Mesendoderm (in vitro differentiated cells): ENCODE measurements around the gene CES1.
"Not testable (repeated sequence)": the region's sequence is repeated elsewhere in the genome, so short reads cannot be mapped to it uniquely, and the experiment has no call there.

Experiments used
- DNase-seq: peaks from one replicate; pipeline ENCODE4 v3.0.0; 2013
- H2AK5ac ChIP-seq: 2 replicates; pipeline ENCODE4 v1.6.1; 2013; ENCODE audit warnings: low read length, inconsistent platforms
- H2BK120ac ChIP-seq: 2 replicates; pipeline ENCODE4 v1.6.1; 2013; ENCODE audit warnings: low read depth, mild to moderate bottlenecking, low read length, moderate library complexity, mixed read lengths
- H2BK15ac ChIP-seq: replicated peaks from 2 replicates; pipeline ENCODE4 v1.6.1; 2013; ENCODE audit warnings: low read depth, mild to moderate bottlenecking, moderate library complexity
- H2BK5ac ChIP-seq: 2 replicates; pipeline ENCODE4 v1.6.1; 2013; ENCODE audit warnings: low read length, inconsistent platforms
- H3K18ac ChIP-seq: 2 replicates; pipeline ENCODE4 v1.6.1; 2013; ENCODE audit warnings: mild to moderate bottlenecking, low read length, mixed read lengths
- H3K23ac ChIP-seq: one replicate; pipeline ENCODE4 v1.6.1; 2013; ENCODE audit warnings: low read length
- H3K27ac ChIP-seq: 2 replicates; pipeline ENCODE4 v1.5.1; 2013; ENCODE audit warnings: low read depth, mild to moderate bottlenecking, inconsistent platforms, low read length, moderate library complexity
- H3K27me3 ChIP-seq: 2 replicates; pipeline ENCODE4 v1.6.1; 2013; ENCODE audit warnings: low read length, control low read depth, mild to moderate bottlenecking, inconsistent platforms; ENCODE audit not compliant: insufficient read depth, poor library complexity
- H3K36me3 ChIP-seq: 2 replicates; pipeline ENCODE4 v1.6.1; 2013; ENCODE audit warnings: low read length, inconsistent platforms; ENCODE audit not compliant: control insufficient read depth, insufficient read depth
- H3K4ac ChIP-seq: one replicate; pipeline ENCODE4 v1.6.1; 2013; ENCODE audit warnings: low read depth, mild to moderate bottlenecking, low read length, moderate library complexity
- H3K4me1 ChIP-seq: 2 replicates; pipeline ENCODE4 v1.6.1; 2013; ENCODE audit warnings: low read depth, low read length, inconsistent platforms; ENCODE audit not compliant: control insufficient read depth
- H3K4me2 ChIP-seq: 2 replicates; pipeline ENCODE4 v1.6.1; 2013; ENCODE audit warnings: low read length
- H3K4me3 ChIP-seq: 2 replicates; pipeline ENCODE4 v1.5.1; 2013; ENCODE audit warnings: mild to moderate bottlenecking, low read length
- H3K56ac ChIP-seq: one replicate; pipeline ENCODE4 v1.6.1; 2013; ENCODE audit warnings: low read length
- H3K79me1 ChIP-seq: 2 replicates; pipeline ENCODE4 v1.6.1; 2013; ENCODE audit warnings: low read length, inconsistent platforms
- H3K79me2 ChIP-seq: 2 replicates; pipeline ENCODE4 v1.6.1; 2013; ENCODE audit warnings: mild to moderate bottlenecking, low read length; ENCODE audit not compliant: control insufficient read depth, insufficient read depth
- H3K9ac ChIP-seq: 2 replicates; pipeline ENCODE4 v1.6.1; 2013; ENCODE audit warnings: low read length, inconsistent platforms
- H4K5ac ChIP-seq: one replicate; pipeline ENCODE4 v1.6.1; 2013; ENCODE audit warnings: low read length
- H4K8ac ChIP-seq: one replicate; pipeline ENCODE4 v1.6.1; 2013; ENCODE audit warnings: low read depth, mild to moderate bottlenecking, control low read depth, low read length, moderate library complexity
- WGBS: extraction: QIAGEN DNeasy Blood & Tissue Kit; methylation state at CpG from one replicate; pipeline ENCODE4 v1.1.7; 2013; ENCODE audit warnings: low lambda C conversion rate, missing lambda C conversion rate; ENCODE audit not compliant: insufficient coverage; ENCODE audit errors: extremely low coverage; 5-methylcytosine and 5-hydroxymethylcytosine counted together

CES1 gene

DNA sequence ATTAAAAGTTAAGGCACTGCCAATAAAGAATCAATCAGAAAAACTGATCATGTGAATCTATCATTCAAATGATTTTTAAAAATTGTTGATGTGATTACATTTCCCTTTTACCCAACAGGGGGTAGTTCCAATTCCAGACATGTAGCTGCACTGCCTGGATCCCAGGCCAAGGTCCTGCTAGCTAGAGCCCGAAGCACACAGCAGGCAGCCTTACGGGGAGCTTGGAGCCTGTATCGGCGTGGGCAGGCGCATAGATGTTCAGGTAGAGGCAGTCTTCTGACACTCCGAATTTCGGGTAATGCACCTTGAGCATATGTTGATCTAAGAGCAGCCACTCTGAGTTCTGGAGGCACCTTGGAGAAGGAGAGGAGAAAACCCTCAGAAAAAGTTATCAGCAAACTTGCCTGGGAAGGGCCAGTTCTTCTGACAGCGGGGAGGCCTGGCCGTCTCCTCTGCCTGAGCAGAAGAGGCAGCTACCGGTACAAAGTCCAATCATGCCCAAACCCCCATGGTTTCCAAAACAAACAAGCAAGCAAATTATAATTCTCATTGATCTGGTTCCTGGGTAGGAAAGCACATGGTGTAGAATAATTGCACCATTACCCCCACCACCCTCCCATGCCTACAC, 38.6 kb upstream of the CES1 start:
- no peak overlapping the region for H2BK120ac ChIP-seq
- no peak overlapping the region for H3K23ac ChIP-seq
- no peaks in the 10 kb centered on the region for H3K79me2 ChIP-seq
- H2BK5ac ChIP-seq = no peak overlapping the region
- H3K27me3 ChIP-seq = no peaks in the 10 kb centered on the region
- no peak overlapping the region for H3K27ac ChIP-seq
- WGBS = no CpG with 5 or more reads among the region's 10 CpGs
- no peak overlapping the region for H3K9ac ChIP-seq
- no peak overlapping the region for H2AK5ac ChIP-seq
- no peak for DNase-seq
- H2BK15ac ChIP-seq = no peak overlapping the region
- H3K4me1 ChIP-seq = no peaks in the 10 kb centered on the region
- no peak overlapping the region for H4K8ac ChIP-seq
- no peaks in the 10 kb centered on the region for H3K36me3 ChIP-seq
- no peak overlapping the region for H3K18ac ChIP-seq
- no peak overlapping the region for H3K56ac ChIP-seq
- H3K79me1 ChIP-seq = no peaks in the 10 kb centered on the region
- no peak overlapping the region for H4K5ac ChIP-seq
- H3K4me3 ChIP-seq = no peak overlapping the region
- H3K4ac ChIP-seq = no peak overlapping the region
- no peak overlapping the region for H3K4me2 ChIP-seq

DNA sequence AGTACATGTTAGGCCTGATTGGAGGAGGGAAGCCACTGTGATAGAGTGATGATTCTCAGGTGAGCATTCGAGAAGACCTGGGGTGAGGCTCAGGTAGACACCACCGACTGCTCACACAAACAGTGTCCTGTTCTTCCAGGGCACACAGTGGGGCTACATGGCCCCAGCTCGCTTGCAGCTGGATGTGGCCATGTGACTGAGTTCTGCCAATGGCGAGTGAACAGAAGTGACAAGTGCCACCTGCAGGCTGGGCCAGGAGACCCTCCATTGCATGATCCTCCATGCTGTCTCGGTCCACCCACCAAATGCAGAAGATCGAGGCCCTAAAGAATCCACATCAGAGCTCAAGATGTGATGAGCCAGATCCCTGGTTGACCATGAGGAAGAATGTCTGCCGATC, 36.1 kb upstream of the CES1 start:
- H3K27me3 ChIP-seq = no peaks in the 10 kb centered on the region
- no peak overlapping the region for H3K27ac ChIP-seq
- no peak overlapping the region for H4K5ac ChIP-seq
- H2BK120ac ChIP-seq = no peak overlapping the region
- no peak overlapping the region for H2BK15ac ChIP-seq
- no peak overlapping the region for H3K18ac ChIP-seq
- H3K56ac ChIP-seq = no peak overlapping the region
- no peak overlapping the region for H3K23ac ChIP-seq
- no peak overlapping the region for H3K4me2 ChIP-seq
- no peak overlapping the region for H2AK5ac ChIP-seq
- H3K4me3 ChIP-seq = no peak overlapping the region
- H3K36me3 ChIP-seq = no peaks in the 10 kb centered on the region
- WGBS = no CpG with 5 or more reads among the region's 7 CpGs
- no peak overlapping the region for H3K9ac ChIP-seq
- H3K4ac ChIP-seq = no peak overlapping the region
- no peaks in the 10 kb centered on the region for H3K79me2 ChIP-seq
- no peak overlapping the region for H2BK5ac ChIP-seq
- no peaks in the 10 kb centered on the region for H3K79me1 ChIP-seq
- no peak for DNase-seq
- no peak overlapping the region for H4K8ac ChIP-seq
- no peaks in the 10 kb centered on the region for H3K4me1 ChIP-seq

DNA sequence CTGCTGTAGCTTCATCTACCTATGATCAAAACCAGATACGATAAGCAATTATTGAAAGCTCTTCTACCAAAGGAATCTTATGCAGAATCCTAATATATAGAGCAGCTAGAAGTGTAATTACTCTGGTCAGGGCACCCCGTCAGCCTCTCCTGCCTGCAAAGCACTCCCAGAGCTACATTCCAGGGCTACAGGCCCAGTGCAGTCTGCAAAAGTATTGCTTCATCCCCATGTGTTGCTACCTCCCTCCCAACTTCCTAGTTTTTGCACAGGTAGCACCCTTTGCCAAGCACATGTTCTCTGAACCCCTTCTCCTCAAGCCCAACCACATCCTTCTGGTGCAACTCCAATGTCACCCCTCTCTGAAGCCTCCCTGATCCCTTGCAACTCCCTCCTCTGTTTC, 35.2 kb upstream of the CES1 start:
- Histone ChIP-seq H3K4me1 (no peaks in the 10 kb centered on the region), H3K4ac (no peak overlapping the region), H3K27ac (no peak overlapping the region), H3K23ac (no peak overlapping the region), H3K18ac (no peak overlapping the region), H3K9ac (no peak overlapping the region), H4K8ac (no peak overlapping the region), H3K4me3 (no peak overlapping the region), H2BK5ac (no peak overlapping the region), H2BK120ac (no peak overlapping the region), H2AK5ac (no peak overlapping the region), H3K56ac (no peak overlapping the region), H4K5ac (no peak overlapping the region), H3K27me3 (no peaks in the 10 kb centered on the region), H2BK15ac (no peak overlapping the region), H3K79me2 (no peaks in the 10 kb centered on the region), H3K79me1 (no peaks in the 10 kb centered on the region), H3K4me2 (no peak overlapping the region), H3K36me3 (no peaks in the 10 kb centered on the region)
- no CpG with 5 or more reads among the region's 2 CpGs for WGBS
- no peak for DNase-seq

DNA sequence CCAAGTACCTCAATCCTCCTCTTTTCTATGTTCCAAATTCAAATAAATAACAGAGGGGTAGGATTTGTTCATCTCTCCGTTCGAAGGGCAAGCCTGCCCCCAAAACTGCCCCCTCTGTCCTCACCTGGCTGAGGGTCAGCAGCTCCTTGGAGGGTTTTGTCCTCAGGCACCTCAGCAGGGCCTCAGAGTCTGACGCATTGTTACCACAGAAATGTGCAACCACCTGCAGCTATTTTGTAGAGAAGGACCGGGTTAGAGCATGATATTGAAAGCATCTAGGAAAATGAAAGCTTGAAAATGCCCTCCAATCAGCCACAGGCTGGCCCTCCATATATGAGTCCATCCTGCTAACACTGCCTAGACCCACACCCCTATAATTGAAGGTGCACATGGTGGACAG, 28.4 kb upstream of the CES1 start:
- Histone ChIP-seq H3K4me1 (no peaks in the 10 kb centered on the region), H2BK15ac (no peak overlapping the region), H3K36me3 (no peaks in the 10 kb centered on the region), H2BK5ac (no peak overlapping the region), H2AK5ac (no peak overlapping the region), H3K27me3 (no peaks in the 10 kb centered on the region), H3K23ac (no peak overlapping the region), H4K5ac (no peak overlapping the region), H3K4me3 (no peak overlapping the region), H3K79me2 (no peaks in the 10 kb centered on the region), H3K56ac (no peak overlapping the region), H3K18ac (no peak overlapping the region), H3K9ac (no peak overlapping the region), H4K8ac (no peak overlapping the region), H3K27ac (no peak overlapping the region), H3K4ac (no peak overlapping the region), H3K79me1 (no peaks in the 10 kb centered on the region), H2BK120ac (no peak overlapping the region), H3K4me2 (no peak overlapping the region)
- WGBS = no CpG with 5 or more reads among the region's 4 CpGs
- no peak for DNase-seq

DNA sequence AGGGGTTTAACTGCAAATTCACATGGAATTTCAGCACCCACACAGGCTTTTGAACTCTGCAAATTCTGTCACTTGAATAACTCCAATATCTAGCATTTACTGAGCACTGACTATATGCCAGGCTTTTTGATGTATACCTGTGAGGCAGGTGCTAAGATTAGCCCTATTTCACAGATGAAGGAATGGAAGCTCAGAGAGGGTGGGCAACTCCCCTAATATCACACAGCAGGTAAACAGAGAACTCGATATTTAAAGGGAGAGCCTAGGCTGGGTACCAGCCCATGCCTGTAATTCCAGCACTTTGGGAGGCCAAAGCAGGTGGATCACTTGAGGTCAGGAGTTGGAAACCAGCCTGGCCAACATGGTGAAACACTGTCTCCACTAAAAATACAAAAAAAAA, 24.8 kb upstream of the CES1 start:
- H3K79me1 ChIP-seq, H3K27ac ChIP-seq, H3K56ac ChIP-seq, H2BK5ac ChIP-seq, H3K79me2 ChIP-seq, DNase-seq, H2AK5ac ChIP-seq, H3K27me3 ChIP-seq, H4K5ac ChIP-seq, H3K4ac ChIP-seq, H3K4me1 ChIP-seq, H2BK120ac ChIP-seq, H3K9ac ChIP-seq, H3K23ac ChIP-seq, H3K4me2 ChIP-seq, H2BK15ac ChIP-seq, H3K18ac ChIP-seq, H4K8ac ChIP-seq, H3K36me3 ChIP-seq, H3K4me3 ChIP-seq: not testable (repeated sequence)
- no CpG with 5 or more reads among the region's 1 CpG for WGBS

DNA sequence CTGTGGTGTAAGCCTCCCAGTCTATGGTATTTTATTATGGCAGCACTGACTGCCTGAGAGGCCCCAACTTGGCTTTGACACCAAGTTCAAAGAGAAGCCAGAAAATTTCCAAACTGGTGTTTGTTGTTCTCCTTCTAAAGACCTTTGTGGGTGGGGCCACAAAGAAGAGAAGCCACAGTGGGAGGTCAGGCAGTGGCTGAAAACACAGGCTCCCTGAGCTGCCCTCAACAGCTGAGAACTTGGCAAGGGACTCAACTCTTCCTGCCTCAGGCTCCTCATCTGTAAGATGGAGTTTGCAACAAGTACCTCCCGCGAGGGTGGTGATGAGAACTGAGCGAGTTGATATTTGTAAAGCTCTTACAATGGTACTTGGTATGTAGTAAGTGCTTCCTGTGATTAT, 24.1 kb upstream of the CES1 start:
- Histone ChIP-seq H3K23ac (no peak overlapping the region), H3K56ac (no peak overlapping the region), H3K79me2 (no peaks in the 10 kb centered on the region), H2AK5ac (no peak overlapping the region), H2BK120ac (no peak overlapping the region), H2BK15ac (no peak overlapping the region), H3K18ac (no peak overlapping the region), H4K5ac (no peak overlapping the region), H3K9ac (no peak overlapping the region), H3K4ac (no peak overlapping the region), H3K27me3 (no peaks in the 10 kb centered on the region), H3K4me1 (no peaks in the 10 kb centered on the region), H3K4me3 (no peak overlapping the region), H3K4me2 (no peak overlapping the region), H2BK5ac (no peak overlapping the region), H3K27ac (no peak overlapping the region), H3K79me1 (no peaks in the 10 kb centered on the region), H3K36me3 (no peaks in the 10 kb centered on the region), H4K8ac (no peak overlapping the region)
- WGBS = no CpG with 5 or more reads among the region's 3 CpGs
- DNase-seq = no peak
